SU-DHL-6 (cell line): ENCODE results near the gene CKMT1B.
"Not testable (repeated sequence)": the region's sequence is repeated elsewhere in the genome, so short reads cannot be mapped to it uniquely, and the experiment has no call there.

Experiments used
- H2AFZ ChIP-seq: fragments of 200-600 bp; sonication (generic); 2 replicates; pipeline ENCODE4 v1.6.1; 2014; ENCODE audit warnings: low read depth, mild to moderate bottlenecking, moderate library complexity, mixed read lengths, antibody characterized with exemption, low read length; ENCODE audit not compliant: severe bottlenecking
- H3F3A ChIP-seq: fragments of 200-600 bp; shearing (Covaris generic); 2 replicates; pipeline ENCODE4 v1.6.0; 2016; ENCODE audit warnings: antibody characterized with exemption, mild to moderate bottlenecking; ENCODE audit not compliant: insufficient read depth
- H3K27ac ChIP-seq: fragments of 200-600 bp; sonication (generic); 2 replicates; pipeline ENCODE4 v1.5.1; 2016; ENCODE audit warnings: low read depth, mild to moderate bottlenecking, low read length, moderate library complexity, mixed read lengths
- H3K27me3 ChIP-seq: fragments of 200-600 bp; sonication (generic), shearing (Covaris generic); 2 replicates; pipeline ENCODE4 v1.6.0; 2014; ENCODE audit warnings: mild to moderate bottlenecking, low read length
- H3K36me3 ChIP-seq: fragments of 200-600 bp; sonication (generic); 2 replicates; pipeline ENCODE4 v1.6.1; 2014; ENCODE audit warnings: mild to moderate bottlenecking, low read length, mixed read lengths
- H3K4me2 ChIP-seq: fragments of 300-600, 200-600 bp; shearing (Covaris generic), sonication (generic); 2 replicates; pipeline ENCODE4 v1.6.0; 2014; ENCODE audit warnings: low read length, low read depth, mild to moderate bottlenecking; ENCODE audit not compliant: poor library complexity, severe bottlenecking
- H3K4me3 ChIP-seq: fragments of 200-600 bp; sonication (generic); 2 replicates; pipeline ENCODE4 v1.5.1; 2014; ENCODE audit warnings: antibody characterized with exemption, low read length, mild to moderate bottlenecking, mixed read lengths; ENCODE audit not compliant: insufficient read depth, poor library complexity, severe bottlenecking
- H3K79me2 ChIP-seq: fragments of 200-600 bp; sonication (generic); 2 replicates; pipeline ENCODE4 v1.6.1; 2014; ENCODE audit warnings: mild to moderate bottlenecking, low read length, moderate library complexity; ENCODE audit not compliant: insufficient read depth
- H3K9ac ChIP-seq: fragments of 200-600 bp; sonication (generic); 2 replicates; pipeline ENCODE4 v1.7.0; 2014; ENCODE audit warnings: mild to moderate bottlenecking, low read length
- H3K9me2 ChIP-seq: fragments of 200-600 bp; sonication (generic); replicated peaks from 2 replicates; pipeline ENCODE4 v1.6.1; 2014; ENCODE audit warnings: low read length; ENCODE audit not compliant: insufficient read depth
- H3K9me3 ChIP-seq: fragments of 200-600 bp; sonication (generic); 2 replicates; pipeline ENCODE4 v1.6.1; 2014; ENCODE audit warnings: low read length, mixed read lengths; ENCODE audit not compliant: insufficient read depth
- H4K20me1 ChIP-seq: fragments of 200-600 bp; sonication (generic); 2 replicates; pipeline ENCODE4 v1.6.1; 2014; ENCODE audit warnings: low read depth, mild to moderate bottlenecking, antibody characterized with exemption, low read length, moderate library complexity, mixed read lengths
- EZH2phosphoT487 ChIP-seq: fragments of 200-600 bp; sonication (generic), shearing (Covaris generic); conservative IDR thresholded peaks from 2 replicates; pipeline ENCODE4 v1.6.1; 2018; ENCODE audit warnings: mild to moderate bottlenecking, antibody characterized with exemption, low read length, moderate library complexity, mixed read lengths
- TF ChIP-seq, protein P1 (sequence below): fragments of 200-600 bp; sonication (generic); IDR thresholded peaks from one replicate; pipeline ENCODE4 v1.5.1; 2017; ENCODE audit warnings: antibody characterized with exemption, mild to moderate bottlenecking, low read length, moderate library complexity; ENCODE audit not compliant: insufficient read depth, poor library complexity, severe bottlenecking

Gene CKMT1B

DNA sequence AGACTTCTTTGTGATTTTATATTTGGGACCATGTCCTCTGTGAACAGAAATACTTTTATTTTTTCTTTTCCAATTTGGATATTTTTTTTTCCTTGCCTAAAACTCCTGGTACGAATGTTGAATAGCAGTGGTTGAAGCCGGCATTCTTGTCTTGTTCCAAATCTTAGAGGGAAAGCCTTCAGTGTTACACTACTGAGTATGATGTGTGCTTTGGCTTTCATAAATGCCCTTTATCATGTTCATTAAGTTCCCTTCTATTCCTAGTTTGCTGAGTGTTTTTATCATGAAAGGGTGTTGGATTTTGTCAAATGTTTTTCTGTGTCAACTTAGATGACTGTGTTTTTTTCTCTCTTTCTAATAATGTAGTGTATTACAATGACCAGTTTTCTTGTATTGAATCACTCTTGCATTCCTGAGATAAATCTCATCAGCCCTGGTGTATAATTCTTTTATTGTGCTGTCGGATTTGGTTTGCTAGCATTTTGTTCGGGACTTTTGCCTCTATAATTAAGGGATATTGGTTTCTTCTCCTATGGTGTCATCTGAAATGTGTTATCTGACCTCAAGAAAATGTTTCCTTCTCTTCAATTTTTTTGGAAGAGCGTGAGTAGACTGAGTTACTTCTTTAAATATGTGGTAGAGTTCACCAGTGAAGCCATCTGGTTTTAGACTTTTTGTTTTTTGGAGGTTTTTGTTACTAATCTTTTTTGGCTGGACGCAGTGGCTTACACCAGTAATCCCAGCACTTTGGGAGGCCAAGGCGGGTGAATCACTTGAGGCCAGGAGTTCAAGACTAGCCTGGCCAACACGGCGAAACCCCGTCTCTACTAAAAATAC lies 43.1 kb upstream of the CKMT1B start:
- Histone ChIP-seq H3K27ac (no peak overlapping the region), H3F3A (no peaks in the 10 kb centered on the region), H3K27me3 (no peaks in the 10 kb centered on the region), H3K4me3 (no peak overlapping the region), H3K9me2 (no peaks in the 10 kb centered on the region), H3K9me3 (no peaks in the 10 kb centered on the region), H3K36me3 (0 out of 2 replicates have a peak, but pooled peaks cover 3% of the 10 kb centered on the region), H2AFZ (no peak overlapping the region), H3K9ac (no peak overlapping the region), H3K4me2 (no peak overlapping the region), H4K20me1 (no peaks in the 10 kb centered on the region), H3K79me2 (no peaks in the 10 kb centered on the region)
- TF ChIP-seq EZH2phosphoT487 = no peak
- TF ChIP-seq, protein P1, sequence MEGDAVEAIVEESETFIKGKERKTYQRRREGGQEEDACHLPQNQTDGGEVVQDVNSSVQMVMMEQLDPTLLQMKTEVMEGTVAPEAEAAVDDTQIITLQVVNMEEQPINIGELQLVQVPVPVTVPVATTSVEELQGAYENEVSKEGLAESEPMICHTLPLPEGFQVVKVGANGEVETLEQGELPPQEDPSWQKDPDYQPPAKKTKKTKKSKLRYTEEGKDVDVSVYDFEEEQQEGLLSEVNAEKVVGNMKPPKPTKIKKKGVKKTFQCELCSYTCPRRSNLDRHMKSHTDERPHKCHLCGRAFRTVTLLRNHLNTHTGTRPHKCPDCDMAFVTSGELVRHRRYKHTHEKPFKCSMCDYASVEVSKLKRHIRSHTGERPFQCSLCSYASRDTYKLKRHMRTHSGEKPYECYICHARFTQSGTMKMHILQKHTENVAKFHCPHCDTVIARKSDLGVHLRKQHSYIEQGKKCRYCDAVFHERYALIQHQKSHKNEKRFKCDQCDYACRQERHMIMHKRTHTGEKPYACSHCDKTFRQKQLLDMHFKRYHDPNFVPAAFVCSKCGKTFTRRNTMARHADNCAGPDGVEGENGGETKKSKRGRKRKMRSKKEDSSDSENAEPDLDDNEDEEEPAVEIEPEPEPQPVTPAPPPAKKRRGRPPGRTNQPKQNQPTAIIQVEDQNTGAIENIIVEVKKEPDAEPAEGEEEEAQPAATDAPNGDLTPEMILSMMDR = no peak

DNA sequence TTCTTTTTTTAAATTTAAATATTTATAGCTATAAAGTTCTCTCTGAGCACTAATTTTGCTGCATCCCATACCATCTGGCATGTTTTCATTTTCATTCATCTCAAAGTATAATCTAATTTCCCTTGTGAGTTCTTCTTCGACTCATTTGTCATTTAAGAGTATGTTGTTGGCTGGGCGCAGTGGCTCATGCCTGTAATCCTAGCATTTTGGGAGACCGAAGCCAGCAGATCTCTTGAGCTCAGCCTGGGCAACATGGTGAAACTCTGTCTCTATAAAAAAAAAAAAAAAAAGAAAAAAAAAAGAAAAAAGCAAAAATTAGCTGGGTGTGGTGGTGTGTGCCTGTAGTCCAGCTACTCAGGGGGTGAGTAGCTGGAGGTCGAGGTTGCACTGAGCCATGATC lies 41.6 kb upstream of the CKMT1B start:
- Histone ChIP-seq H3K4me2 (no peak overlapping the region), H3K9me2 (no peaks in the 10 kb centered on the region), H3K9ac (no peak overlapping the region), H3K27ac (no peak overlapping the region), H3K36me3 (0 out of 2 replicates have a peak, but pooled peaks cover 3% of the 10 kb centered on the region), H4K20me1 (no peaks in the 10 kb centered on the region), H2AFZ (no peak overlapping the region), H3K9me3 (no peaks in the 10 kb centered on the region), H3K4me3 (no peak overlapping the region), H3K27me3 (no peaks in the 10 kb centered on the region), H3K79me2 (no peaks in the 10 kb centered on the region), H3F3A (no peaks in the 10 kb centered on the region)
- TF ChIP-seq, protein P1 = no peak
- TF ChIP-seq EZH2phosphoT487 = no peak

DNA sequence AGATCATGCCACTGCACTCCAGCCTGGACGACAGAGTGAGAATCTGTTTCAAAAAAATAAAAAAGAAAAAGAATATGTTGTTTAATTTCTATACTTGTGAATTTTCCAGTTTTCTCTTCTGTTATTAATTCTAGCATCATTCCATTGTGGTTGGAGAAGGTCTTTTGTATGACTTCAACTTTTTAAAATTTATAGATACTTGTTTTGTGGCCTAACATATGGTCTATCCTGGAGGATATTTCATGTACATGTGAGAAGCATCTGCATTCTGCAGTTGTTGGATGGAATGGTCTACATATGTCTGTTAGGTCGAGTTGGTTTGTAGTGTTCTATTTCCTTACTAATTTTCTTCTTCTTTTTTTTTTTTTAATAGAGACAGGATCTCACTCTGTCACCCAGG lies 40.8 kb upstream of the CKMT1B start:
- Histone ChIP-seq H4K20me1 (no peaks in the 10 kb centered on the region), H3F3A (no peaks in the 10 kb centered on the region), H3K4me2 (no peak overlapping the region), H3K27ac (no peak overlapping the region), H3K27me3 (no peaks in the 10 kb centered on the region), H3K36me3 (no peaks in the 10 kb centered on the region), H3K9ac (no peak overlapping the region), H2AFZ (no peak overlapping the region), H3K4me3 (no peak overlapping the region), H3K79me2 (no peaks in the 10 kb centered on the region), H3K9me3 (no peaks in the 10 kb centered on the region), H3K9me2 (no peaks in the 10 kb centered on the region)
- no peak for TF ChIP-seq EZH2phosphoT487
- TF ChIP-seq, protein P1 = no peak

DNA sequence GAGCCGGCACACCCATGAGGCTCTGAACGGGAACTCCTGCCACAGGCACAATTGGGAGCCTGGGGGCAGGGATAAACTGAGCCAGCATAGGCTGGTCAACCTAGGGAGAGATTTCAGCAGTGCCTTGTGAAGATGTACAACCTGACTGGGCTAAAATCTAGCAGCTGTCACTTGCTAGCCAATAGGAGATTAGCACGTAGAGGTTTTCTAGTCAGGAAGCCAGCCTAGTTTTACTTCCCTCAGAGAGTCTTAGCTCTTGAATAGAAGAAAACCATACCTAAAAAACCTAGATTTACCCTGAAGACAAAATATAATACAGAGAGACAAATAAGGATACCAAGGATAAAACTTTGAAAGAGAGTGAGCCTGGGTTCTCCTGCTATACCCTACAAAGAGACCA lies 31.1 kb upstream of the CKMT1B start:
- H2AFZ ChIP-seq, H3K27ac ChIP-seq, H3K79me2 ChIP-seq, H3K4me2 ChIP-seq, H3F3A ChIP-seq, H3K9ac ChIP-seq, H3K9me3 ChIP-seq, H3K36me3 ChIP-seq, H4K20me1 ChIP-seq, H3K4me3 ChIP-seq, H3K9me2 ChIP-seq, H3K27me3 ChIP-seq: not testable (repeated sequence)

DNA sequence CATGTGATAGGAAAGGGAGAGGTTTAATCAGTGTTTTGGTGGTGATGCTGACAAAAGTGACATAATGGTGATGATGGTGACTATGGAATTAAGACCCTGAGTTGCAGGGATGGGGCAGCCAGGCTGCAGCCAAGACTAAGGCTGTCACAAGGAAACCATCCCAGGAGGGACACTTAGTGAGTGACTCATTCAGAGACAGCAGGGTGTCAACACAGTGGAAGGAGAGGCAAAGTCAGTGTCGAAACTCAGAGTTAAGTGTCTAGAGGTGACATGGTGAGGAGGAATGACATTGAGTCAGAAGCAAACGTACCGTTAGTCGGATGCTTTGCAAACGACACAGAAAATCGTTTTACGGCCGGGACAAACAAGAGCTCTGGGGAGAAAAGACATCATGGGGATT lies 30.0 kb upstream of the CKMT1B start:
- not testable (repeated sequence) for H2AFZ ChIP-seq, H3K9me2 ChIP-seq, H3K4me3 ChIP-seq, H4K20me1 ChIP-seq, H3K27ac ChIP-seq, H3K27me3 ChIP-seq, H3F3A ChIP-seq, H3K79me2 ChIP-seq, H3K9ac ChIP-seq, H3K36me3 ChIP-seq, H3K9me3 ChIP-seq, H3K4me2 ChIP-seq
